GM12878 (cell line): Measurements from ENCODE around the gene UBE3C. TPM values are rescaled to one million over a fixed set of nuclear protein-coding genes. Genes with fewer than 3 reads are reported as not detected.

ENCODE experiments used
- CREM ChIP-seq: IDR thresholded peaks from 2 replicates; pipeline ENCODE4 v1.6.1; 2014; ENCODE audit warnings: antibody characterized with exemption, low read depth
- EED ChIP-seq: sonication (generic); IDR thresholded peaks from 2 replicates; pipeline ENCODE4 v1.6.1; 2016; ENCODE audit warnings: antibody characterized with exemption, low read depth
- ETV6 ChIP-seq, 2 experiments: fragments of 450-650 bp in 1 of 2; IDR thresholded peaks in 1 of 2; conservative IDR thresholded peaks in 1 of 2; 2 replicates each; pipeline ENCODE4 v1.6.1; 2014; ENCODE audit warnings: antibody characterized with exemption in 1 of 2, borderline replicate concordance in 1 of 2, low read depth in 1 of 2, mild to moderate bottlenecking in 1 of 2, moderate library complexity in 1 of 2
- FOS ChIP-seq: IDR thresholded peaks from 3 replicates; pipeline ENCODE4 v1.6.1; 2011; ENCODE audit warnings: borderline replicate concordance; ENCODE audit not compliant: insufficient read length; ENCODE audit errors: extremely low read depth
- FOXK2 ChIP-seq: fragments of 450-650 bp; IDR thresholded peaks from 2 replicates; pipeline ENCODE4 v1.6.1; 2017; ENCODE audit warnings: mild to moderate bottlenecking, moderate library complexity
- GATAD2B ChIP-seq: fragments of 450-650 bp; conservative IDR thresholded peaks from 2 replicates; pipeline ENCODE4 v1.6.1; 2017; ENCODE audit warnings: low read depth, mild to moderate bottlenecking, moderate library complexity
- HDGF ChIP-seq: fragments of 450-650 bp; IDR thresholded peaks from 2 replicates; pipeline ENCODE4 v1.6.1; 2016; ENCODE audit warnings: antibody characterized with exemption
- KAT2A ChIP-seq: conservative IDR thresholded peaks from 2 replicates; pipeline ENCODE4 v1.6.1; 2011; ENCODE audit warnings: low read depth, low read length; ENCODE audit not compliant: control insufficient read depth
- NFXL1 ChIP-seq: fragments of 450-650 bp; IDR thresholded peaks from 2 replicates; pipeline ENCODE4 v1.6.1; 2017; ENCODE audit warnings: antibody characterized with exemption, mild to moderate bottlenecking, borderline replicate concordance
- RCOR1 ChIP-seq: conservative IDR thresholded peaks from 2 replicates; pipeline ENCODE4 v1.6.1; 2012; ENCODE audit warnings: low read depth, low read length, improper control_type of control experiment
- SIN3A ChIP-seq: IDR thresholded peaks from 2 replicates; pipeline ENCODE4 v1.6.1; 2012; ENCODE audit warnings: low read depth, low read length, improper control_type of control experiment
- YY1 ChIP-seq: IDR thresholded peaks from 2 replicates; pipeline ENCODE4 v1.6.1; 2011; ENCODE audit warnings: low read depth, mild to moderate bottlenecking, low read length
- ZNF207 ChIP-seq: fragments of 450-650 bp; IDR thresholded peaks from 2 replicates; pipeline ENCODE4 v1.6.1; 2014; ENCODE audit warnings: antibody characterized with exemption, mild to moderate bottlenecking, borderline replicate concordance
- polyA plus RNA-seq, 11 experiments: library from polyadenylated mRNA; depleted of rRNA in 4 of 11; unstranded in 6 of 11; stranded (reverse) in 5 of 11; fragments of >200 nt; fragmentation: Nextera tagmentation in 4 of 11; fragmentation: Illumina TruSeq in 1 of 11; extraction: Ambion mirVana in 4 of 11; extraction: Trizol in 1 of 11; gene quantifications; 1 replicate in 1 of 11; 2 replicates in 10 of 11; pipeline versions ENCODE4 v1.2.1 to v1.2.3, GENCODE V29; 2011 to 2016; ENCODE audit warnings: inconsistent platforms in 2 of 11, missing spikeins in 2 of 11, low read depth in 1 of 11
- total RNA-seq, 4 experiments: library from RNA; depleted of rRNA in 3 of 4; stranded (reverse); fragments of >200 nt in 3 of 4; fragmentation: Illumina TruSeq in 1 of 4; extraction: Trizol in 1 of 4; gene quantifications; 2 replicates each; pipeline versions ENCODE4 v1.2.1 to v1.2.3, GENCODE V29; 2013 to 2021
- TF ChIP-seq, protein P1 (sequence below): fragments of 450-650 bp; IDR thresholded peaks from 2 replicates; pipeline ENCODE4 v1.6.1; 2017; ENCODE audit warnings: mild to moderate bottlenecking, moderate library complexity
- TF ChIP-seq, protein P2 (sequence below): fragments of 450-650 bp; IDR thresholded peaks from 2 replicates; pipeline ENCODE4 v1.6.1; 2017; ENCODE audit warnings: antibody characterized with exemption, mild to moderate bottlenecking, moderate library complexity
- TF ChIP-seq, protein P3 (sequence below): IDR thresholded peaks from 2 replicates; pipeline ENCODE4 v1.6.1; 2012; ENCODE audit warnings: low read length, inconsistent platforms
- TF ChIP-seq, protein P4 (sequence below): IDR thresholded peaks from 2 replicates; pipeline ENCODE4 v1.6.1; 2011; ENCODE audit warnings: low read depth, mild to moderate bottlenecking, low read length, moderate library complexity, borderline replicate concordance; ENCODE audit errors: extremely low read depth
- TF ChIP-seq, protein P5 (sequence below): fragments of 450-650 bp; IDR thresholded peaks from 2 replicates; pipeline ENCODE4 v1.6.1; 2016; ENCODE audit warnings: mild to moderate bottlenecking

The UBE3C gene
- total and polyA plus RNA-seq, 10 of the 15 experiments (the other 5 are each of a cell fraction or from before 2014, with no cell fraction given) = 7.9 to 65.9 (median 45.2) TPM

DNA sequence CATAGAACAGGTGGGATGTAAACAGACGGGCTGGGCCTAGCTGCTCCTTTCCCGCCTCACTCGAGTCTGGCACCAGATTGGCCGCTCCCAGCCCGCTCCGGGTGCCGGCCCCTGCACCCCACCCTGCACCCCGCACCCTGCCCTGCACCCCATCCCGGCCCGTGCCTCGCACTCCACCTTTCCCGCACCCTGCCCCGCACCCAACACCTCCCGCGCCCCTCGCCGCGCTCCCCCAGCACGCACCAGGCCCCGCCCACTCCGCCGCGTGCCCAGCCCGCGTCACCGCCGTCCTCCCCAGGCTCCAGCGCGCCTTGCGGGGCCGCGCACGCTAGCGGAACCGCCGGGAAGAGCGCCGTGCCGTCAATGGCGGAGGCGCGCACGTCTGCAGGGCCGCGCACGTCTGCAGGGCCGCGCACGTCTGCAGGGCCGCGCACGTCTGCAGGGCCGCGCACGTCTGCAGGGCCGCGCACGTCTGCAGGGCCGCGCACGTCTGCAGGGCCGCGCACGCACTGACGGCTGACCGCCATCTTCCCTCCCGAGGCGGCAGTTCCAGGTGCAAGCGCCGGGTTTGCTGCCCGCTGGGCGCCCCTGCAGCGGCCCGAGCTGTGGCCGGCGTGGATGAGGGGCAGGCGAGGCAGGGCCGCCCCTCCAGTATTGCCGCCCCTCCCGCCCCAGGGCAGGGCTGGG is at the start of gene UBE3C (continued):
- TF ChIP-seq, protein P1, sequence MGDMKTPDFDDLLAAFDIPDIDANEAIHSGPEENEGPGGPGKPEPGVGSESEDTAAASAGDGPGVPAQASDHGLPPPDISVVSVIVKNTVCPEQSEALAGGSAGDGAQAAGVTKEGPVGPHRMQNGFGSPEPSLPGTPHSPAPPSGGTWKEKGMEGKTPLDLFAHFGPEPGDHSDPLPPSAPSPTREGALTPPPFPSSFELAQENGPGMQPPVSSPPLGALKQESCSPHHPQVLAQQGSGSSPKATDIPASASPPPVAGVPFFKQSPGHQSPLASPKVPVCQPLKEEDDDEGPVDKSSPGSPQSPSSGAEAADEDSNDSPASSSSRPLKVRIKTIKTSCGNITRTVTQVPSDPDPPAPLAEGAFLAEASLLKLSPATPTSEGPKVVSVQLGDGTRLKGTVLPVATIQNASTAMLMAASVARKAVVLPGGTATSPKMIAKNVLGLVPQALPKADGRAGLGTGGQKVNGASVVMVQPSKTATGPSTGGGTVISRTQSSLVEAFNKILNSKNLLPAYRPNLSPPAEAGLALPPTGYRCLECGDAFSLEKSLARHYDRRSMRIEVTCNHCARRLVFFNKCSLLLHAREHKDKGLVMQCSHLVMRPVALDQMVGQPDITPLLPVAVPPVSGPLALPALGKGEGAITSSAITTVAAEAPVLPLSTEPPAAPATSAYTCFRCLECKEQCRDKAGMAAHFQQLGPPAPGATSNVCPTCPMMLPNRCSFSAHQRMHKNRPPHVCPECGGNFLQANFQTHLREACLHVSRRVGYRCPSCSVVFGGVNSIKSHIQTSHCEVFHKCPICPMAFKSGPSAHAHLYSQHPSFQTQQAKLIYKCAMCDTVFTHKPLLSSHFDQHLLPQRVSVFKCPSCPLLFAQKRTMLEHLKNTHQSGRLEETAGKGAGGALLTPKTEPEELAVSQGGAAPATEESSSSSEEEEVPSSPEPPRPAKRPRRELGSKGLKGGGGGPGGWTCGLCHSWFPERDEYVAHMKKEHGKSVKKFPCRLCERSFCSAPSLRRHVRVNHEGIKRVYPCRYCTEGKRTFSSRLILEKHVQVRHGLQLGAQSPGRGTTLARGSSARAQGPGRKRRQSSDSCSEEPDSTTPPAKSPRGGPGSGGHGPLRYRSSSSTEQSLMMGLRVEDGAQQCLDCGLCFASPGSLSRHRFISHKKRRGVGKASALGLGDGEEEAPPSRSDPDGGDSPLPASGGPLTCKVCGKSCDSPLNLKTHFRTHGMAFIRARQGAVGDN = peak; percentile 70; the same call in 1 of the 2 replicates
- no peak for TF ChIP-seq KAT2A
- TF ChIP-seq FOS = no peak
- no peak for TF ChIP-seq ETV6 (conservative IDR thresholded peaks at IDR 0.05 in 1 of 2, IDR thresholded peaks at IDR 0.05 in 1 of 2; ENCODE audit: borderline replicate concordance in 1 of 2, low read depth in 1 of 2)
- no peak for TF ChIP-seq EED
- TF ChIP-seq CREM = 0 out of 2 replicates have a peak, but pooled peaks have one; percentile 19
- TF ChIP-seq ZNF207 = peak; percentile 73; the same call in 1 of the 2 replicates
- no peak for TF ChIP-seq NFXL1
- TF ChIP-seq FOXK2 = peak; percentile 78
- peak; percentile 92 for TF ChIP-seq YY1
- TF ChIP-seq, protein P2, sequence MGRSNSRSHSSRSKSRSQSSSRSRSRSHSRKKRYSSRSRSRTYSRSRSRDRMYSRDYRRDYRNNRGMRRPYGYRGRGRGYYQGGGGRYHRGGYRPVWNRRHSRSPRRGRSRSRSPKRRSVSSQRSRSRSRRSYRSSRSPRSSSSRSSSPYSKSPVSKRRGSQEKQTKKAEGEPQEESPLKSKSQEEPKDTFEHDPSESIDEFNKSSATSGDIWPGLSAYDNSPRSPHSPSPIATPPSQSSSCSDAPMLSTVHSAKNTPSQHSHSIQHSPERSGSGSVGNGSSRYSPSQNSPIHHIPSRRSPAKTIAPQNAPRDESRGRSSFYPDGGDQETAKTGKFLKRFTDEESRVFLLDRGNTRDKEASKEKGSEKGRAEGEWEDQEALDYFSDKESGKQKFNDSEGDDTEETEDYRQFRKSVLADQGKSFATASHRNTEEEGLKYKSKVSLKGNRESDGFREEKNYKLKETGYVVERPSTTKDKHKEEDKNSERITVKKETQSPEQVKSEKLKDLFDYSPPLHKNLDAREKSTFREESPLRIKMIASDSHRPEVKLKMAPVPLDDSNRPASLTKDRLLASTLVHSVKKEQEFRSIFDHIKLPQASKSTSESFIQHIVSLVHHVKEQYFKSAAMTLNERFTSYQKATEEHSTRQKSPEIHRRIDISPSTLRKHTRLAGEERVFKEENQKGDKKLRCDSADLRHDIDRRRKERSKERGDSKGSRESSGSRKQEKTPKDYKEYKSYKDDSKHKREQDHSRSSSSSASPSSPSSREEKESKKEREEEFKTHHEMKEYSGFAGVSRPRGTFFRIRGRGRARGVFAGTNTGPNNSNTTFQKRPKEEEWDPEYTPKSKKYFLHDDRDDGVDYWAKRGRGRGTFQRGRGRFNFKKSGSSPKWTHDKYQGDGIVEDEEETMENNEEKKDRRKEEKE = no peak
- no peak for TF ChIP-seq RCOR1
- no peak for TF ChIP-seq HDGF
- TF ChIP-seq, protein P3, sequence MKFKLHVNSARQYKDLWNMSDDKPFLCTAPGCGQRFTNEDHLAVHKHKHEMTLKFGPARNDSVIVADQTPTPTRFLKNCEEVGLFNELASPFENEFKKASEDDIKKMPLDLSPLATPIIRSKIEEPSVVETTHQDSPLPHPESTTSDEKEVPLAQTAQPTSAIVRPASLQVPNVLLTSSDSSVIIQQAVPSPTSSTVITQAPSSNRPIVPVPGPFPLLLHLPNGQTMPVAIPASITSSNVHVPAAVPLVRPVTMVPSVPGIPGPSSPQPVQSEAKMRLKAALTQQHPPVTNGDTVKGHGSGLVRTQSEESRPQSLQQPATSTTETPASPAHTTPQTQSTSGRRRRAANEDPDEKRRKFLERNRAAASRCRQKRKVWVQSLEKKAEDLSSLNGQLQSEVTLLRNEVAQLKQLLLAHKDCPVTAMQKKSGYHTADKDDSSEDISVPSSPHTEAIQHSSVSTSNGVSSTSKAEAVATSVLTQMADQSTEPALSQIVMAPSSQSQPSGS = no peak
- no peak for TF ChIP-seq SIN3A
- TF ChIP-seq, protein P4, sequence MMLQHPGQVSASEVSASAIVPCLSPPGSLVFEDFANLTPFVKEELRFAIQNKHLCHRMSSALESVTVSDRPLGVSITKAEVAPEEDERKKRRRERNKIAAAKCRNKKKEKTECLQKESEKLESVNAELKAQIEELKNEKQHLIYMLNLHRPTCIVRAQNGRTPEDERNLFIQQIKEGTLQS = no peak
- TF ChIP-seq GATAD2B = no peak; the same call in 1 of the 2 replicates
- TF ChIP-seq, protein P5, sequence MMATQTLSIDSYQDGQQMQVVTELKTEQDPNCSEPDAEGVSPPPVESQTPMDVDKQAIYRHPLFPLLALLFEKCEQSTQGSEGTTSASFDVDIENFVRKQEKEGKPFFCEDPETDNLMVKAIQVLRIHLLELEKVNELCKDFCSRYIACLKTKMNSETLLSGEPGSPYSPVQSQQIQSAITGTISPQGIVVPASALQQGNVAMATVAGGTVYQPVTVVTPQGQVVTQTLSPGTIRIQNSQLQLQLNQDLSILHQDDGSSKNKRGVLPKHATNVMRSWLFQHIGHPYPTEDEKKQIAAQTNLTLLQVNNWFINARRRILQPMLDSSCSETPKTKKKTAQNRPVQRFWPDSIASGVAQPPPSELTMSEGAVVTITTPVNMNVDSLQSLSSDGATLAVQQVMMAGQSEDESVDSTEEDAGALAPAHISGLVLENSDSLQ = 0 out of 2 replicates have a peak, but pooled peaks have one; percentile 28
